ENCODE measurements around the gene DUSP1.

GRCh38 chr5:172805018-172805683, 34.2 kb upstream of the DUSP1 start:
- TF ChIP-seq CTCF (optimal IDR thresholded peaks at IDR 0.05 in 1 of 3, IDR thresholded peaks at IDR 0.05 in 1 of 3, conservative IDR thresholded peaks at IDR 0.05 in 1 of 3; ENCODE audit: extremely low read depth in 1 of 3, insufficient read depth in 2 of 3, low read length in 3 of 3) (no peak), EZH2 (IDR thresholded peaks at IDR 0.05; ENCODE audit: low read length) (no peak)
